HG03175 (cell line): ENCODE results near the gene PTBP1.
"Not testable (repeated sequence)": the region's sequence is repeated elsewhere in the genome, so short reads cannot be mapped to it uniquely, and the experiment has no call there.

Experiments used
- ATAC-seq: cut with Tn5 transposase; IDR thresholded peaks from one replicate; pipeline ENCODE4 v1.9.1; 2021; ENCODE audit warnings: mild to moderate bottlenecking, moderate library complexity; ENCODE audit not compliant: unreplicated experiment

The PTBP1 gene

DNA sequence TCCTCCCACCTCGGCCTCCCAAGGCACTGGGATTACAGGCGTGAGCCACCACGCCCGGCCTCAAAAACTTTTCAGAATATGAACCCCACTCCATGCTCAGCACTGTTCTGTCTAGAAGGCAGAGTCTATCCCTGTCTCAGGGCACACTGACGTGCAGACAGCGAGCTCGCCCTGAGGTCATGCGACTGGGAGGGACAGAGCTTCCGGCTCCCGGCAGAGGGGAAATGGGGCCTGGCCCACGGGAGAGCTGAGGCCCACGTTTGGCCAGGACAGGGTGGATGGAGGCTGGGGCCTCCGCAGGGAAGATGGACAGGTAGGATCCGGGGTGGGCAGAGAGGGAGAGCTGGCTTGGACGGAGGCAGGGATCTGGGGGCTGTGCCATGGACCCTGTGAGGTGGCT, 27.6 kb downstream of the PTBP1 start:
- no peak for ATAC-seq

DNA sequence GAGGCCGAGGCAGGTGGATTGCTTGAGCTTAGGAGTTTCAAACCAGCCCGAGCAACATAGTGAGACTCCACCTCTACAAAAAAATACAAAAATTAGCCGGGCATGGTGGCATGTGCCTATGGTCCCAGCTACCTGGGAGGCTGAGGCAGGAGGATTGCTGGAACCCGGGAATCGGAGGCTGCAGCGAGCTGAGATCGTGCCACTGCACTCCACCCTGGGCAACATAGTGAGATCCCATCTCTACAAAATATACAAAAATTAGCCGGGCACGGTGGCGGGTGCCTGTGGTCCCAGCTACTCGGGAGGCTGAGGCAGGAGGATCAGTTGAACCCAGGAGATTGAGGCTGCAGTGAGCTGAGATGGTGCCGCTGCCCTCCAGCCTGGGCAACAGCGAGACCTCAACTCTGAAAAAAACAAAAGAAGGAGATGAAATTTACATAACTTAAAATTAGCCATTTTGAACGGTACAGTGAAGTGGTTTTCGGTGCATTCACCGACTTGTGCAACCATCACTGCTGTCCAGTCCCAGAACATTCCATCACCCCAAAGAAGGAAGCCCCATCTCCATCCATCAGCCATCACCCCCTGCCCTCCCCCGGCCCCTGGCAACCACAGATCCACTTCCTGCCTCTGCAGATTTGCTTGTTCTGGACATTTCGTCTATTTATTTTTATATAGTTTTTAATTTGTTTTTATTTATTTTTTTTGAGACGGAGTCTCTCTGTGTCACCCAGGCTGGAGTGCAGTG, 28.8 kb downstream of the PTBP1 start:
- ATAC-seq = no peak

- ATAC-seq = no peak
These were observed 30.1 kb downstream of the PTBP1 start for GRCh38 chr19:827314-827709.

DNA sequence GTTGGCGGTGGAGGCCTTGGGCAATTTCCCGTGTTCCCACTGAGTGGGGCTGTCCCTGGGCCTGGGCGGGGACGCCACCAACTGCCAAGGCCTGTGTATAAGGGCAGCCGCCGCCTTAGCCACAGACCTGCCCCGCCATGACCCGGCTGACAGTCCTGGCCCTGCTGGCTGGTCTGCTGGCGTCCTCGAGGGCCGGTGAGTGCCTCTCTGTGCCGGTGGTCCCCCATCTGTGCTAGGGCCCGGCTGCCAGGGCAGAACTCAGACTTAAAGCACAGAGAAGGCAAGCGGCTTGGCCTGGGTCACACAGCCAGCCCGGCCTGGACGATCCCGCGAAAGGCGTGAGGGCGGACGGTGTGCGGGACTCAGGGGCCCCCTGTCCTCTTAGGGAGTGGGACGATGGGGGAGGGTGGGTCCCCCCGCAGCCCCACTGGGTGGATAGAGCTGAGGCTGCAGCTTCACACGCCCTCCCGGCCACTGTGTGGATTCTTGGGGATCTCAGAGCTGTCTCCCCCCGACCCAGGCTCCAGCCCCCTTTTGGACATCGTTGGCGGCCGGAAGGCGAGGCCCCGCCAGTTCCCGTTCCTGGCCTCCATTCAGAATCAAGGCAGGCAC, 30.6 kb downstream of the PTBP1 start, which contains the start of gene AZU1:
AZU1 (plus strand) TSS at position 128 of the 612 bp plus-strand sequence; CDS start at position 138, 10 bp downstream.
- ATAC-seq = no peak

DNA sequence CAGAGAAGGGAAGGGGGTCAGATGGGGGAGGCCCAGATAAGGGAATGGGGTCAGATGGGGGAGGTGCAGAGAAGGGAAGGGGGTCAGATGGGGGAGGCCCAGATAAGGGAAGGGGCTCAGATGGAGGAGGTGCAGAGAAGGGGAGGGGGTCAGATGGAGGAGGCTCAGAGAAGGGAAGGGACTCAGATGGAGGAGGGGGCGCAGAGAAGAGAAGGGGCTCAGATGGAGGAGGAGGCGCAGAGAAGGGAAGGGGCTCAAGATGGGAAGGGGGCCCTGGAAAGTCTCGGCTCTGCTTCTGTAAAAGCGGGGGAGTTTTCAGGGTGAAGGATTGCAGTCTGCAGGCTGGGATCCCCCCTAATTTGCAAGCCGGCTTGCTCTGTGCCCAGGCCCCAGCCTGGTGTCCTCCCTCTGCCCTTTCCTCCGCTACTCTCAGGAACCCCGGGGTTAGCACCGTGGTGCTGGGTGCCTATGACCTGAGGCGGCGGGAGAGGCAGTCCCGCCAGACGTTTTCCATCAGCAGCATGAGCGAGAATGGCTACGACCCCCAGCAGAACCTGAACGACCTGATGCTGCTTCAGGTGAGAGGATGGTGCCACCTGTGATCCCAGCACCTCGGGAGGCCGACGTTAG, 32.0 kb downstream of the PTBP1 start:
- ATAC-seq = no peak

GRCh38 chr19:831407-832369, 34.4 kb downstream of the PTBP1 start:
- ATAC-seq = no peak

DNA sequence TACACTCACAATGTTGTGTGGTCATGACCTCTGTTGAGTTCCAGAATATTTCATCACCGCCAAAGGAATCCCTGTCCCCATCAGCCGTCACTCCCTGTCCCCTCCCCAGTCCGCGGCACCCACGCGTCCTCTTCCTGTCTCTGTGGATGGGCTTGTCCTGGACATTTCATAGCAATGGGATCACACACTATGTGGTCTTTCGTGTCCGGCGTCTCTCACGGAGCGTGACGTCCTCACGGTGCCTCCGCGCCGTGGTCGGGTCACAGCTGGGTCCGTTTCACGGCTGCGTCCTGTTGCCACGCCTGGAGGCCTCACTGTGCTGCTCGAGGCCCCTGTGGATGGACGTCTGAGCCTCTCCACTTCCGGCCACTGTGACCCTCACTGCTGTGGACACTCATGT, 37.0 kb downstream of the PTBP1 start:
- ATAC-seq = no peak

- no peak for ATAC-seq
These were observed 38.1 kb downstream of the PTBP1 start for GRCh38 chr19:835210-835810.

GRCh38 chr19:840519-841206, 43.4 kb downstream of the PTBP1 start, which contains the start of gene PRTN3:
PRTN3 (plus strand) TSS chr19:840999; CDS start chr19:841009, 10 bp downstream.
- ATAC-seq = no peak

GRCh38 chr19:842802-843179, 45.5 kb downstream of the PTBP1 start:
- ATAC-seq = not testable (repeated sequence)

- ATAC-seq = no peak
These were observed 46.1 kb downstream of the PTBP1 start for GRCh38 chr19:843180-843835.

DNA sequence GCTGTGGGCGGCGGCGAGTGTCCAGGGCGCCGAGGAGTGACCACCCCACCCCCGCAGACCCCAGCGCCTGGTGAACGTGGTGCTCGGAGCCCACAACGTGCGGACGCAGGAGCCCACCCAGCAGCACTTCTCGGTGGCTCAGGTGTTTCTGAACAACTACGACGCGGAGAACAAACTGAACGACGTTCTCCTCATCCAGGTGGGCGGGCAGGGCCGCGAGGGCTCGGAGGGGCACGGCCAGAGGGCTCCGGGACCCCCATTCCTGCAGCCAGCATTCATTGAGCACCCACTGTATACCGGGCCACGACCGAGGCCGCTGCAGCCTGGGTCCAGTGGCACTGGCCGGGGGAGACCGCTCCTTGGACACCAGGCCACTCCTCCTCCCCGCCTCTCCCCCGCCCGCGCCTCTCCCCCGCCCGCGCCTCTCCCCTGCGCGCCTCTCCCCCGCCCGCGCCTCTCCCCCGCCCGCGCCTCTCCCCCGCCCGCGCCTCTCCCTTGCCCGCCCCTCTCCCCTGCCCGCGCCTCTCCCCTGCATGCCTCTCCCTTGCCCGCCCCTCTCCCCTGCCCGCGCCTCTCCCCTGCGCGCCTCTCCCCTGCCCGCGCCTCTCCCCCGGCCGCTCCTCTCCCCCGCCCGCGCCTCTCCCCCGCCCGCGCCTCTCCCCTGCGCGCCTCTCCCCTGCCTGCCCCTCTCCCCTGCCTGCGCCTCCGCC, 46.7 kb downstream of the PTBP1 start:
- no peak for ATAC-seq

- ATAC-seq = no peak
These were observed 47.3 kb downstream of the PTBP1 start for GRCh38 chr19:844546-844971.

DNA sequence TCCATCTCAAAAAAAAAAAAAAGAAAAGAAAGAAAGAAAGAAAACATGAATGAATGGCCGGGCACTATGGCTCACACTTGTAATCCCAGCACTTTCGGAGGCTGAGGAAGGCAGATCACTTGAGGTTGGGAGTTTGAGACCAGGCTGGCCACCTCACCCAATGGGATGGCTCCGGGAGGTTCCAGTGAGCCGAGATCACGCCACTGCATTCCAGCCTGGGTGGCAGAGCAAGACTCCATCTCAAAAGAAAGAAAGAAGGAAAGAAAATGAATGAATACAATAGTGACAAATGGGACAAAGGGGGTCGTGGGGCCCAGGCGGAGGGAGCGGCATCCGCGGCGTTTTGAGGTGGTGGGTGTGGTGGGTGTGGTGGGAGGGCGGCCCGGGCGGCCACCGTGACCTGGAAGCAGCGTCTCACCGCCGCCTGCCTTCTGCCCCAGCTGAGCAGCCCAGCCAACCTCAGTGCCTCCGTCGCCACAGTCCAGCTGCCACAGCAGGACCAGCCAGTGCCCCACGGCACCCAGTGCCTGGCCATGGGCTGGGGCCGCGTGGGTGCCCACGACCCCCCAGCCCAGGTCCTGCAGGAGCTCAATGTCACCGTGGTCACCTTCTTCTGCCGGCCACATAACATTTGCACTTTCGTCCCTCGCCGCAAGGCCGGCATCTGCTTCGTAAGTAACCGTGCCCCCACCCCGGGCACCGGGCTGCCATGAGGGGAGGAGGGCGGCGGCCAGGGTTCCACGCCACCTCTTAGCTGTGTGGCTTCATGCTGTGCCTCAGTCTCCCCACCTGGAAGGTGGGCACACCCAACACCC, 48.7 kb downstream of the PTBP1 start:
- no peak for ATAC-seq

DNA sequence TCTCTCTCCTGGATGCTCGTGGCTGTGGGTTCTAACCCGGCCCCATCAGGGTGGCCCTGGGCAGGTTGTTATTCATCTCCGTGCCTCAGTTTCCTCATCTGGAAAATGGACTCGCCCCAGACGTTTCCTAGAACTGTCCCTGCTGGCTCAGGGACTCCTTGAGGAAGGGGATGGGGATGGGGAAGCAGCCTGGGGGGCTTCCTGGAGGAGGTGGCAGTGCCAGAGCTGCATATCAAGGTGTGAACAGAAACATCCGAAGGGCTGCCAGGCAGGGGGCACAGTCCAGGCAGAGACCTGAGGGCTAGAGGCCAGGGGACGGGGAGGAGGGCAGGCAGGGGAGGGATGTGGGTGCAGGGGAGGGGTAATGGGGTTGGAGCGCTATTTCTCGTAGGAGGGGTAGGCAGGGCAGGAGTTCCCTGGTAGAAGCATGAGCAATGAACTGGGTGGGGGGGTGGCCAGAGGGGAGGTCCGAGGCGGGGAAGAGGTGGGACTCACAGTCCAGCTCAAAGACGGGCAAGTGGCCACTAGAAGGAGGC, 51.2 kb downstream of the PTBP1 start:
- ATAC-seq = no peak

DNA sequence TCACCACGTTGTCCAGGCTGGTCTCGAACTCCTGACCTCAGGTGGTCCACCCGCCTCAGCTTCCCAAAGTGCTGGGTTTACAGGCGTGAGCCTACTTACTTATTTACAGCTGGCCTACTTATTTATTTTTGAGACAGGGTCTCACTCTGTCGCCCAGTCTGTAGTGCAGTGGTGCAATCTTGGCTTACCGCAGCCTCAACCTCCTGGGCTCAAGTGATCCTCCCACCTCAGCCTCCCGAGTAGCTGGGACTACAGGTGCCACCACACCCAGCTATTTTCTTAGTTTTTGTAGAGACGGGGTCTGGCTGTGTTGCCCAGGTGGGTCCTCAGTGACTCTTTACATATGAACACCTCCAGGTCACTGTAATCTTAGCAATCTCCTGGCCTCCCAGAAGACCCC, 51.9 kb downstream of the PTBP1 start:
- not testable (repeated sequence) for ATAC-seq

DNA sequence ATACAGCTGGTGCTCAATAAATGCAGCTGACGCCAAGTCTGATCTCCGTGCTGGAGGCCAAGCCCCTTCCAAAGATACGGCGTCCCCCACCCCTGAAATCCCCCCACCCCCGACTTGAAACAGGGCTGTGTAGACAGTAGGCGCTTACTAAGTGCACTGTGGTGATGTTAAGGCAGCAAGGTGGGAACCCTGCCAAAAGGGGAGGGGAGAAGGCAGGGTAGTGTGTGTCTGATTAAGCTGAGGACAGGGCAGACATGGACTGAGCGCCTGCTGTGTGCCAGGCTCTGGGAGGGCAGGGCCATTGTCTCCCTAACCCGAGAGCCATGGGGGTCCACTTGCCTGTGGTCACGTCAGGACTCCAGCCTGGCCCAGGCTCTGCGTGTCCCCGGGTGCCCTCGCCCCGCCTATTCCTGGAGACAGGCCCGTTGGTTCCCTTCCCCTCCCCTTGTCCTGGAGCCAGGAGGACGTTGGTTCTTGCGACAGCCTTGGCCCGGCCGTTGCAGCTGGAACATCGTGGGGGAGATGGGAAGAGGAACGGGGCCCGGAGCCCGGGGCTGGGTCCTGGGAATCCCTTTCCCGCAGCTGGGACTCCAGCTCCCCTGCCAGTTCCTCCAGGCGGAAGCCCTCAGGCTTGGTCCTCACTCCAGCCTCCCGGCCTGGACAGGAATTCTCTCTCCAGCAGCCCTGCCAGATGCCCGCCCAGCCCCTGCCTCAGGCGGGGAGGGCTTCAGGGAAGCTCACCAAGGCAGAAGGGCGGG, 53.1 kb downstream of the PTBP1 start:
- ATAC-seq = no peak
